NCI-H187 treated with DMSO at 0.1 percent for 48 hours (cell line): ENCODE results near the gene PUS1.

Source experiments
- DNase-seq: peaks from one replicate; lab custom pipeline; 2025; lab: John Stamatoyannopoulos, UW

PUS1 gene

GRCh38 chr12:131916306-131917138, 12.6 kb upstream of the PUS1 start:
- no peak for DNase-seq

- DNase-seq: no peak
Measured at GRCh38 chr12:131917139-131917710, 11.9 kb upstream of the PUS1 start.

DNA sequence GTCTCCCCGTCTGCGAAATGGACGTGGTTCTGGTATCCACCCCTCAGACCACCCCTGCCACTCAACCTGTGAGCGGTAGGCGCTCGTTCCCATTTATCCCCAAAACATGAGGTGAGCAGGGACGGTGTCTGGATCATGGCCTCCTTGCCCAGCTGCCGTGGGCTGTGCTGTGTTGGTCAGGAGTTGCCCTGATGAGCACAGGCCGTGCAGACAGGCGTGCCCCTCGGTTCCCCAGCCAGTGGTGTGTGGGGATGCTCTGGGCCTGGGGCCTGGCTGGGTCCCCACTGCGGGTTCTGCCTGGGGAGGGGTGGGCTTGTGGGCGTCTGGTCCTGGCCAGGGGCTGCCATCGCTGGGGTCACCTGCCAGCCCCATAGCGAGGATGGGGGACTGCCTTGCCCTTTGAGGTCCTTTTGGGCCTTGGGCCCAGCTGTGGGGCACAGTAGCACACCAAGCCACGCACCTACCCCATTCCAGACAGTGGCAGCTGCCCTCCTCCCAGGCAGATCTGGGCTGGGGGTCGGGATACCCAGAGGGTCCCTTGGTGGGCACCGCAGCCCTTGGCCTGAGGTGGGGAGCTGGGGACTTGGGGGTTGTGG, 11.3 kb upstream of the PUS1 start:
- DNase-seq: no peak

GRCh38 chr12:131918311-131919050, 10.6 kb upstream of the PUS1 start:
- DNase-seq: no peak

- DNase-seq: no peak
Measured at GRCh38 chr12:131919051-131919347, 10.1 kb upstream of the PUS1 start.

GRCh38 chr12:131919366-131920156, 9.5 kb upstream of the PUS1 start:
- DNase-seq: no peak

GRCh38 chr12:131920157-131920508, 8.9 kb upstream of the PUS1 start:
- DNase-seq: no peak

- DNase-seq: no peak
Measured at GRCh38 chr12:131920902-131921840, 7.9 kb upstream of the PUS1 start.

GRCh38 chr12:131921866-131922769, 7.0 kb upstream of the PUS1 start:
- DNase-seq: no peak

- DNase-seq: no peak
Measured at GRCh38 chr12:131922772-131923171, 6.3 kb upstream of the PUS1 start.

DNA sequence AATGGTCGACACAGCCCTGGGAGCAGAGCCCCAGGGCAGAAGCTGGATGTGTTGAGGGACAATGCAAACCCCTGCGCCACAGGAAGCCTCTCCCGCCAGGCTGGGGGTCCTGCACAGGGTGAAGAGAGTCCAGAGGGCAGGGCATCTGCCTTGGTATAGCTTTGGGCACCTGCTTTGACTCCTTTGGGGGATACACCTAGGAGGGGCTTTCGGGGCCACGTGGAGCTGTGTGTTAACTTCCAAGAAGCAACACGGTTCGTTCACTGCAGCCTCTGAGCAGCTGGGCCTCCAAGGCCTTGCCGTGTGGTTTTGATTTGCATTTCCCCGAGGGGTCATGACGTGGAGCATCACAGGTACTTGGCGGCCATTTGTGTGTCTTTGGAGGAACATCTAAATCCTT, 5.8 kb upstream of the PUS1 start:
- DNase-seq: no peak

DNA sequence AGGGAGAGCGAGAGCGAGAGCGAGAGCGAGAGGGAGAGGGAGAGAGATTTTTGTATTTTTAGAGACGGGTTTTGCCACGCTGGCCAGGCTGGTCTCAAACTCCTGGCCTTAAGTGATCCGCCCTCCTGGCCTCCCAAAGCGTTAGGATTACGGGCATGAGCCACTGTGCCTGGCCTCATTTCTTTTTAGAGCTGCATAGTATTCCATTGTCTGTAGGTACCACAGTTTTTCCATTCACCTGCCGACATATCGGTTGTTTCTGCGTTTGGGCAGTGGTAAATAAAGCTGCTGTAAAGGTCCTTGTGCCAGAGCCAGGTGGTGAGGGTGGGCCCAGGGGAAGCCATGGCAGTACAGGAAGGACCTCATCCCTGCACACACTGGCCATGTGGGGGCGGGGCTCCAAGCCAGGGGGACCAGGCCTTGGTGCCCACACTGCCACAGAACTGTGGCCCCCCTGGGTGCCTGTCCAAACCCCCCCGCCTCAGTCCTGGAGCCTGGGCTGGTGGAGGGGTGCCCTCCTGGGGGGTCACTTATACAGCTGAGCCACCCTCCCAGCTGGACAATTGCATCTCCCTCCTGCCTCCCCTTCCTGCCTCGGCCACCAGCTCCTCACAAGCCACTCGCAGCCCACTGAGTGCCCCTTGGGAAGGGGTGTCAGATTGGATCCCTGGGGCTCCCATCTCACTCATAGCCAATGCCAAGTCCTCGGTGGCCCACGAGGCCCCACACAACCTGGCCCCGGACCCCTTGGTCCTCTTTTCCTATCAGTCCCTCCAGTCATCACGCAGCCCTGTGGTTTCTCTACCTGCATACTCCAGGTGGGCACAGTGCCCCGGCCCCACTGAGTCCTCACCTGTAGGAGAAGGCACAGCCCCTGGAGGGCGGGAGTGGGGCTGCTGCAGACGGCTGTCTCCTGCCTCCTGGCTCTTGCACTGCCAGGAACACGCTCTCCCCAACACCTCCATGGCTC, 1.7 kb upstream of the PUS1 start:
- DNase-seq: no peak

- DNase-seq: no peak
Measured at GRCh38 chr12:131928080-131928710, 881 bp upstream of the PUS1 start.

GRCh38 chr12:131929581-131930456, 743 bp downstream of the PUS1 start:
- DNase-seq: no peak

- DNase-seq: no peak
Measured at GRCh38 chr12:131930510-131930909, 1.4 kb downstream of the PUS1 start.

DNA sequence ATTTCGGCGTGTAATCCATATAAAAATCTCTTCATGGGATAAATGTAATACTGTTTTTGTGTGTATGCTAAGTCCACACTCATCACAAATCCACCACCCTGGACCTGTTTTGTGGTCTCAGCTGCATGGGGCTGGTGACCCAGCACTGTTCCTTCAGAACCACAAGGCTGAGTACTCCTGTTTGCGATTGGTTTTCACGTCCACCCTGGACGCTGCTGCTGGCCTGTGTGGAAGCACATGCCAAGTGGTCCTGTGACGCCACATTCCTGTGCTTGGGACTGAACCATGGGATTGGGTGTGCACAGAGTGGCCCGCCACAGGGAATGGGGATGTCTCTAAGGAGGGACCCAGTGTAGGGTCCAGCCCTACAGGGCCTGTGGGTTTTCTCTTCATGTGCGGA, 4.3 kb downstream of the PUS1 start:
- no peak for DNase-seq

- no peak for DNase-seq
Measured at GRCh38 chr12:131934535-131934934, 5.5 kb downstream of the PUS1 start.
